Neural crest cell (in vitro differentiated cells): ENCODE measurements around the gene NSMCE1. TPM values are rescaled to one million over a fixed set of nuclear protein-coding genes. Genes with fewer than 3 reads are reported as not detected.

Experiments used
- DNase-seq: peaks from one replicate; pipeline ENCODE4 v3.0.0; 2021; ENCODE audit warnings: low read depth, mixed read lengths, low spot score
- H3K27ac Mint-ChIP-seq: one replicate; pipeline ENCODE4 v1.8.0; 2021; ENCODE audit warnings: mild to moderate bottlenecking, mixed read lengths; ENCODE audit not compliant: unreplicated experiment
- H3K27me3 Mint-ChIP-seq: 2 replicates; pipeline ENCODE4 v1.8.0; 2021; ENCODE audit warnings: low read depth, mild to moderate bottlenecking, mixed read lengths
- H3K36me3 Mint-ChIP-seq: 2 replicates; pipeline ENCODE4 v1.8.0; 2021; ENCODE audit warnings: low read depth, mild to moderate bottlenecking, mixed read lengths
- H3K4me1 Mint-ChIP-seq: 2 replicates; pipeline ENCODE4 v1.8.0; 2021; ENCODE audit warnings: mixed read lengths
- H3K4me3 Mint-ChIP-seq: one replicate; pipeline ENCODE4 v1.8.0; 2021; ENCODE audit warnings: mild to moderate bottlenecking, mixed read lengths
- H3K9me3 Mint-ChIP-seq: 2 replicates; pipeline ENCODE4 v1.8.0; 2021; ENCODE audit warnings: mixed read lengths
- CTCF ChIP-seq: fragments of 200-600 bp; sonication (generic); conservative IDR thresholded peaks from 2 replicates; pipeline ENCODE4 v1.5.0; 2021; ENCODE audit warnings: antibody characterized with exemption, mild to moderate bottlenecking
- total RNA-seq: library from RNA; stranded (reverse); gene quantifications from 2 replicates; pipeline ENCODE4 v1.2.1, GENCODE V29; 2021

The NSMCE1 gene
- total RNA-seq, 1 donor from 2014 or later, result 30.4 TPM

- Mint-ChIP-seq H3K4me1 (peaks cover 9% of the 10 kb centered on the region), H3K9me3 (no peaks in the 10 kb centered on the region), H3K27me3 (peaks cover 51% of the 10 kb centered on the region), H3K4me3 (peak overlapping the region; percentile 92), H3K27ac (no peak overlapping the region), H3K36me3 (no peaks in the 10 kb centered on the region)
- DNase-seq, result no peak
- no peak for TF ChIP-seq CTCF
Observed at GRCh38 chr16:27314986-27315332, 46.4 kb upstream of the NSMCE1 start.

GRCh38 chr16:27314161-27314723 lies 45.7 kb upstream of the NSMCE1 start:
- Mint-ChIP-seq H3K27ac (no peak overlapping the region), H3K4me3 (peak overlapping the region; percentile 92), H3K9me3 (no peaks in the 10 kb centered on the region)

DNA sequence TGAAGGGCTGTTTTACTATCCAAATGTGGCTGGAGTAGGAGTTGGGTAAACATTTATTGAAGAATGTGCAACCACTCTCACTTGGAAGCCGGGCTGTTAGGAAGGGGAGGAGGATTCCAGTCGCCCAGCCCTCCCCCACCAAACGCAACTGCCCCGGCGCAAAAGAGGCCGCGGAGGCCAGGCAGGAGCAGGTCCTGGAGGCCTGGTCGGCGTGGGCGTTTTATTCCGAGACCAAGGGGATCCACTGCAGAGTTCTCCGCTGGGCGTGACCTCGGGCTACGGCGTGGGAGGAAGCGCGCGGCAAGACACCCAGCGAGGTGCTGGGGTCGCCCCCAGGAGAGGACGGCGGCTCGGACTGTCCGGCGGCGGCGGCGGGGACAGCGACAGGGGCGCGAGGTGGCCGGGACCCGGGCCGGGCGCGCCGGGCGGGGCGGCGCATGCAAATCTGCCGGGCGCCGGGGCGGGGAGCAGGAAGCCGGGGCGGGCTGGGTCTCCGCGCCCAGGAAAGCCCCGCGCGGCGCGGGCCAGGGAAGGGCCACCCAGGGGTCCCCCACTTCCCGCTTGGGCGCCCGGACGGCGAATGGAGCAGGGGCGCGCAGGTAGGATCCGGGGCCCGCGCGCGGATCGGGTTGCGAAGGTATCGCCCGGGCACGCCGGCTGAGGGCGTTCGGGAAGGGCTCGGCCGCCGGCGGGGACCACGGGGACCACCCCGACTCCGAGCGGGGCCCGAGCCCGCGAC lies 45.0 kb upstream of the NSMCE1 start, which contains the start of gene IL4R:
TSS of gene IL4R (plus strand) at position 553 of the 739 bp plus-strand sequence. CDS start 26,230 bp downstream, outside the sequence.
- H3K27me3 Mint-ChIP-seq, result peaks cover 51% of the 10 kb centered on the region
- H3K36me3 Mint-ChIP-seq, result no peaks in the 10 kb centered on the region
- peak within 1 kb of the TSS; percentile 92 for H3K4me3 Mint-ChIP-seq
- peaks cover 9% of the 10 kb centered on the region for H3K4me1 Mint-ChIP-seq
- peak; percentile 34 for DNase-seq
- H3K9me3 Mint-ChIP-seq, result no peaks in the 10 kb centered on the region
- no peak for TF ChIP-seq CTCF
- H3K27ac Mint-ChIP-seq, result no peak within 1 kb of the TSS

More at GRCh38 chr16:27314161-27314723, 45.7 kb upstream of the NSMCE1 start:
- Mint-ChIP-seq H3K36me3 (no peaks in the 10 kb centered on the region), H3K27me3 (peaks cover 51% of the 10 kb centered on the region), H3K4me1 (peaks cover 9% of the 10 kb centered on the region)
- no peak for TF ChIP-seq CTCF
- peak; percentile 21 for DNase-seq

- peaks cover 9% of the 10 kb centered on the region for H3K4me1 Mint-ChIP-seq
- no peaks in the 10 kb centered on the region for H3K36me3 Mint-ChIP-seq
- H3K9me3 Mint-ChIP-seq, result no peaks in the 10 kb centered on the region
- peaks cover 48% of the 10 kb centered on the region for H3K27me3 Mint-ChIP-seq
- no peak for TF ChIP-seq CTCF
- peak overlapping the region; percentile 90 for H3K4me3 Mint-ChIP-seq
- no peak overlapping the region for H3K27ac Mint-ChIP-seq
- DNase-seq, result no peak
Observed at GRCh38 chr16:27312580-27313421, 44.2 kb upstream of the NSMCE1 start.

DNA sequence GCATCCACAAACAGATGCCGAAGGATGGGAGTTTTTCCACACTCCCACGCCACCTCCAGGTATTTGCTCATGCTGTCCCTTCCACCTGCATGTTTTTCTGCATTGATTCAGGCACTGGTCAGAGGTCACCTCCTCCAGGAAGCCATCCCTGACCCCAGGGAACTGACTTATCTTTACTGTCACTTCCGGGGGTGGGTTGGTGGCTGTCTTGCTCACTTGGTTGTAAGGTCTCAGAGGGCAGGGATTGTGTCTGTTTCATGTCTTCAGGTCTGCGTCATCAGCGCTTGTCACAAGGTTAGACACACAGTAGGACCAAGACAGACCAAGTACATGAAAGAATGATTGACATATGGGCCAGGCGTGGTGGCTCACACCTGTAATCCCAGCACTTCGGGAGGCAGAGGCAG lies 43.3 kb upstream of the NSMCE1 start:
- Mint-ChIP-seq H3K9me3 (no peaks in the 10 kb centered on the region), H3K27ac (no peak overlapping the region), H3K36me3 (no peaks in the 10 kb centered on the region), H3K4me1 (peaks cover 9% of the 10 kb centered on the region), H3K4me3 (peak overlapping the region; percentile 90), H3K27me3 (peaks cover 48% of the 10 kb centered on the region)
- no peak for DNase-seq
- TF ChIP-seq CTCF, result no peak
